DMS114 treated with DMSO at 0.1 percent for 48 hours (cell line): ENCODE results near the gene WDR93.
"Not testable (repeated sequence)": the region's sequence is repeated elsewhere in the genome, so short reads cannot be mapped to it uniquely, and the experiment has no call there.

Experiments used
- DNase-seq: peaks from one replicate; lab custom pipeline; 2025; ENCODE audit not compliant: unreplicated experiment; lab: John Stamatoyannopoulos, UW

Gene WDR93

DNA sequence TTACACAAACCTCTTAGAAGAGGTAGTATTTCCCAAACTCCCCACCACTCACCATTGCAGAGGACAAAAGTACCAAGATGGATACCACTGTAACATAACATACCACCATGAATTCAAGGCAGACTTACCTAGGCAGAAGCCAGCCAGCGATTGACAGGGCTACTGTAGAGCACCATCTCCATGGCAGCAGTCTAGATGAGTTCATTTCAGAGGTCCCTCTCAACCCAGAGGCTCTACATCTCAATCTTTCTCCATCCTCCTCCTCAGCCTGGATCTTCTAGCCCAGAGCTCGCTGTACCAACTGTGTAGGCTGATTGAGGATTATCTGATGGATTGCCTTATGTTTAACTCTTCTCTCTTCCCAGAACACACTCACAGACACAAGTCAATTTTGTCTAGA lies 9.5 kb upstream of the WDR93 start:
- no peak for DNase-seq

DNA sequence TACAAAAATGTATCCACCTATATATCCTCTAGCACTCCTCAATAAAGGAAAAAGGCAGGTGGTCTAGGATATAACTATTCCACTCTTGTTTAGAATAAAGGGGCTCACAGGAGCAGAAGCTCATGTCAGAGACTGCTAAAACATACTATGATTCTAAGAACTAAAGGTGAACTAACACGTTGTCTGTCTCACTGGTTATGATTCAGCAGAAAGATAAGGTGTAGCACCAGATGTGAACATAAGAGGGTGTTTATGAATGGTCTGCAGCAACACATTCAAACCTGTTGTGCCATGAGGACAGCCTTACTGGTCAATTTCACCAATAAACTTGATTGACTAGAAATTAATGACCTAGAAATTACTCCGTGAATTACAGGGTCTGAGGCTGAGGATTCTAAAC lies 4.6 kb upstream of the WDR93 start:
- no peak for DNase-seq

DNA sequence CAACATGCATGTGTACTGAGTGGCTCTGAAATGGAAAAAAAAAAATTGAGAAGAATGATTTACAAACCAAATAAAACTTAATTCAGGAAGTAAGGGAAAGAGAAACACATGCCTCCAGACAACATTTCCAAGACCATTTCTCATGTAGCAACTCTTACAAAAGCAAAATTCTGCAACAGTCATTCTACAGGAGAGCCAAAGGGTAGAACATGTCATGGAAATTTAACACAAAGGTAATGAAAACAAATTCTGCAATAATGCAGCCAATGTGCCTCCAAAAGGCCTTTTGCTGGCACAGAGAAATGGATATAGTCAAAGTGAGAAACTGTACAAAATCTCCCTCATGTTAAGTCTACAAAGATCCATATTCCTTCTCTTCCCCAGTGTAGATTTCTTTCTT lies 4.1 kb upstream of the WDR93 start:
- DNase-seq: no peak

DNA sequence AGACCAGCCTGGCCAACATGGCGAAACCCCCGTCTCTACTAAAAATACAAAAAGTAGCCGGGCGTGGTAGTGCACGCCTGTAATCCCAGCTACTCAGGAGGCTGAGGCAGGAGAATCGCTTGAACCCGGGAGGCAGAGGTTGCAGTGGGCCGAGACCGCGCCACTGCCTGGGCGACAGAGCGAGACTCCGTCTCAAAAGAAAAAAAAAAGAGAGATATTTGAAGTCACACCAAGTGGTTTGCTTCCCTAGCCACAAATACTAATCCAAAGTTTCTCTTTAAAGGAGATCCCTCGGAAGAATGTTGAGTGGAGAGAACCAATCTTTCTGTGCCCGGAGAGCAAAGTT lies 708 bp upstream of the WDR93 start:
- DNase-seq: not testable (repeated sequence)

DNA sequence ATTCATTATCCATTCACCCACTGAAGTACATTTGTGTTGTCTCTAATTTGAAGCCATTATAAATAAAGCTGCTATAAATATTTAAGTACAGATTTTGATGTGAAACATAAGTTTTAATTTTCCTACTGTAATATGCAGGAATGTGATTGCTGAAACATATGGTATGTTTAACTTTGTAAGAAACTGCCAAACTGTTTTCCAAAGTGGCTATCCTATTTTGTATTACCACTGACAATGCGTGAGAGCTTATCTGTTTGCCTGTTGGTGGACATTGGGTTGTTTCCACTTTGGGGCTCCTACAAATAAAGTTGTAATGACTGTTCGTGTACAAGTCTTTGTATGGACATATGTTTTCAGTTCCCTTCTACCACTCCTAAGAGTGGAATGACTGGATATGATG lies 2.5 kb downstream of the WDR93 start:
- DNase-seq: no peak

DNA sequence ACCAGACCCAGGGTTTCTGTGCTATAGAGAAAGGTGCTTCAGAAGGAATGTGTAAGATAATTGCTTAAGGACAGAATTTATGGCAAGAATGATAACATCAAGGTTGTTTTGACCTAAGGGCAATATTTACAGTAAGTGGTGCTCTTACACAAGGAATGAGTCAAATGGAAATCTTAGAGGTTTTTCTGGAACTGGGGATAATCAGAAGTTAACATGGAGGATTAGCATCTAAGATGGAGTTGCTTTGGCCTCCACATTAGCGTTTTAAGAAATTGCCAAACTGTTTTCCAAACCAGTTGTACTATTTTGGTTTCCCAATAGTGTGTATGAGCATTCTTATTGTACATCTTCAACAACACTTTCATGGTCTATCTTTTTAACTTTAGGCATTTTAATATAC lies 3.1 kb downstream of the WDR93 start:
- DNase-seq: no peak

DNA sequence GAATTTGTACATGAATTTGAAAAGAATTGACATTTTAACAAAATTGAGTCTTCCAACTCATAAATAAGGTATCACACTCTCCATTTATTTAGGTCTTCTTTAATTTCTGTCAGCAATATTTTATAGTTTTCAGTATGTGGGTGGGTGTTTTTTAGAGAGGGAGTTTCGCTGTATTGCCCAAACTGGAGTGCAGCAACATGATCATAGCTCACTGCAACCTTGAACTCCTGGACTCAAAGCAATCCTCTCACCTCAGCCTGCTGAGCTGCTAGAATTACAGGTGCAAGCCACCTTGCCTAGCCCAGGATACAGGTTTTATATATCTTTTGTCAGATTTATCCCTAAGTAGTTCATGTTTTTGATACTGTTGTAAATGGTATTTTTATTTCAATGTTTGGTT lies 4.6 kb downstream of the WDR93 start:
- DNase-seq: no peak

DNA sequence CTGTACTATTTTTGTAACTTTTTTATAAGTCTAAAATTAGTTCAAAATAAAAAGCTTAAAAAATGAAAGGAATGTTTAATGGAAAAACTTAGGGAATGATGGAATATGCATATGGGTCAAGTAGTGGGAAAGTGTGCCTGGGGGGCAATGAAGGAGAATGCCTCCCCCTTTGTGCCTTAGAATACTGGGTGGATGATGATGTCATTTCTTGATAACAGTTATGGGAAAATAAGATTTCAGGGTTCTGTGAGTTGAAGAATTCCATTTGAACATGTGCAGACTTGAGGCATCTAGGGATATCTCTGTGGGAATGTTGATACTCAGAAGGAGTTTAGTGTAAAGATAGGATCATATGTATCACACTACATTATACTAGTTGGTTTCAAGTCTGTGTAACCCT lies 13.8 kb downstream of the WDR93 start:
- DNase-seq: no peak

DNA sequence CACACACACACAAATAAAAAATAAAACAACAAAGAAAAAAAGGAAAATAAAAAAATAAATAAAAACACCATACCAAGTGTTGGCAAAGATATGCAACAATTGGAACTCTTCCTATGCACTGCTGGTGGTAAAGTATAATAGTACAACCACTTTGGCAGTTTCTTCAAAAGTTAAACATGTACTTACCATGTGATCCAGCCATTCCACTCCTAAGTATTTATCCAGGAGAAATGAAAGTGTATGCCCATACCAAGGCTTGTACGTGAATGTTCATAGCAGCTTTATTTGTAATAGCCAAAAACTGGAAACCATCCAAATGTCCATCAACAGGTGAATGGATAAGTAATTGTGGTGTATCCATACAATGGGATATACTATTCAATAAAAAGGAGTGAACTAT lies 17.0 kb downstream of the WDR93 start:
- DNase-seq: no peak

DNA sequence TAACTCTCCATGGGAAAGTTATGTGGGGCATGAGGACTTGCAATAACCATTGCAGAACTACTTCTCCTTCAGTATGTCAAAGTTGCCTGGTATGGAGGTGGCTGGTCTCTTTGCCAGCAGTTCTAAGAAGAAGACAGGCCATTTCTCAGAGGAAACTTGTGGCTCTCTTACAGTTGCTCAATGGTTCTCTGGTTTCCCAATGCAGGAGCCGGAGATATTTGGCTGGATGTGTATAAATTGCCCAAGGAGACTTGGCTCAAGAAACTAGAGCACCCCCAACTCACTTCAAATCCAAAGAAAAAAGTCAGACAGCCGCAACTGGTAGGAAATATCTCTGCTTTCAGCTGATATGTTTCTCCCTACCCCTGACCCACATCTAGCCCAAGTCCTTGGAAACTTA lies 24.2 kb downstream of the WDR93 start:
- no peak for DNase-seq

DNA sequence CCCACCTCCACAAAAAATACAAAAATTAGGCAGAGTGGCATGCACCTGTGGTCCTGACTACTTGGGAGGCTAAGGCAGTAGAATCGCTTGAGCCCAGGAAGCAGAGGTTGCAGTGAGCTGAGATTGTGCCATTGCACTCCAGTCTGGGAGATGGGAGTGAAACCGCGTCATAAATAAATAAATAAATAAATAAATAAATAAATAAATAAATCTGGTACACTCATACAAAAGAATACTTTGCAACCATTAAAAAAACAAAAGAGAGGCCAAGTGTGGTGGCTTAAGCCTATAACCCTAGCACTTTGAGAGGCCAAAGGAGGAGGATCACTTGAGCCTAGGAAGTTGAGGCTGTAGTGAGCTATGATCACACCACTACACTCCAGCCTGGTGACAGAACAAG lies 32.4 kb downstream of the WDR93 start:
- no peak for DNase-seq

DNA sequence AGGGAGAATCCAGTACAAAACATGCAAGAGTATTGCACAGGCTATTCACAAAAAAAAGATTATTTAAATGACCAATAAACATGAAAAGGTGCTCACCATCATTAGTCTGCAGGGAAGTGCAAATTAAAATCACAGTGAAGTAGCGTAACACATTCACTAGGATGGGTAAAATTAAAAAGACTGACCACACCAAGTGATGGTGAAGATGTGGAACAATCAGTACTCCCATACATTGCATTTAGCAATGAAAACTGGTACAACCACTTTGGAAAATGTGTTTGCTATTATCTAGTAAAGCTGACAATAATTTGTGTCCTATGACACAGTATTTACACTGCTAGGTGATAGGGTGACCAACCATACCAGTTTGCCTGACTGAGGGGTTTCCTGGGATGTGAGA lies 34.0 kb downstream of the WDR93 start:
- DNase-seq: no peak

DNA sequence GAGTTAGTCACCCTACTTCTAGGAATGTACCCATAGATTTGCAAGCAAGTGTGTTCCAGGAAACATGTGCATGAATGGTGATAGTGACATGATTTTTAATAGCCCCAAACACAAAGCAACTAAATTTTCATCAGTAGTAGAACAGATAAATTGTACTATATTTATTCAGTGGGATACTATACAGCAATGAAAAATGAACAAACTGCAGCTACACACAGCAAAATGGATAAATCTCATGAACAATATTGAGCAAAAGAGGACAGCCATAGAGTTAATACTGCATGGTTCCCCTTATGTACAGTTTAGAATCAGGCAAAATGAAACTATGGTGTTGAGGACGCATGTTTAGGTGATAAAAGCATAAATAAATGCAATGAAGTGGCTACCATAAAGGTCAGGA lies 34.5 kb downstream of the WDR93 start:
- no peak for DNase-seq

DNA sequence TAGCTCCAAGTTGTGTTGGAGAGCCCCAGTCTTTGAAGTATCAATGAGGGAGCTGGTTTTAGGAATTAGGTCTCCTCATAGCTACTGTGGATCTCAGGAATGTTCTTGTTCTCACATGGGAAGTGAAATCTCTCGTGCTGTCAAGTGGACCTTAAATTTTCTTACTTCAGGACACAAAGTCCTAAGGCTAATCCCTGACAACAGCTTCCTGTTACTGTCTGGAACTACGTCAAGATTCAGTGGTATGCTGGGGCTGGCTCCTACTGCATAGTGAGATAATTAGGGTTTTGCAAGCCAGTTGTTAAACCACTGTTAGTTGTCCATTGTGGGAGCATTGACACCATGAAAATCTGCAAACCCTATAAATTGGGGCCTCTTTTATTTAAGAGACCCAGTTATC lies 37.6 kb downstream of the WDR93 start:
- no peak for DNase-seq

DNA sequence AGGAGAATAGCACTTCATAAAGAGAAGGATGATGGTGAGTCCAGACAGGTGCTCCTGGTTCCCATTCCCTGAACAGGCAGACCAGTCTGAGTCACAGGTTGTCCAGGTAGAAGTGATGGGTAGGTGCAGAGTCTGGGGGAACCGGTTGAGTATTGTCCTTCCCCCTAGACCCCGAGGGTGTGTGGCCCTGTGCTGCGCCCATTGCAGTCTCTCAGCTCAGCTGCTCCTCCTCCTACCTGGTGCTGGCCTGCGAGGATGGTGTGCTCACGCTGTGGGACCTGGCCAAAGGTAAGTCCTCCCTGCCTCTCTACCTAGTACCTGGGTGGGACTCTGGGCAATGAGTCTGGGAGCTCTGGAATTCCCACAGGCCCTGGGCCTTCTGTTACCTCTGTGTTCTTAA lies 40.7 kb downstream of the WDR93 start:
- no peak for DNase-seq

DNA sequence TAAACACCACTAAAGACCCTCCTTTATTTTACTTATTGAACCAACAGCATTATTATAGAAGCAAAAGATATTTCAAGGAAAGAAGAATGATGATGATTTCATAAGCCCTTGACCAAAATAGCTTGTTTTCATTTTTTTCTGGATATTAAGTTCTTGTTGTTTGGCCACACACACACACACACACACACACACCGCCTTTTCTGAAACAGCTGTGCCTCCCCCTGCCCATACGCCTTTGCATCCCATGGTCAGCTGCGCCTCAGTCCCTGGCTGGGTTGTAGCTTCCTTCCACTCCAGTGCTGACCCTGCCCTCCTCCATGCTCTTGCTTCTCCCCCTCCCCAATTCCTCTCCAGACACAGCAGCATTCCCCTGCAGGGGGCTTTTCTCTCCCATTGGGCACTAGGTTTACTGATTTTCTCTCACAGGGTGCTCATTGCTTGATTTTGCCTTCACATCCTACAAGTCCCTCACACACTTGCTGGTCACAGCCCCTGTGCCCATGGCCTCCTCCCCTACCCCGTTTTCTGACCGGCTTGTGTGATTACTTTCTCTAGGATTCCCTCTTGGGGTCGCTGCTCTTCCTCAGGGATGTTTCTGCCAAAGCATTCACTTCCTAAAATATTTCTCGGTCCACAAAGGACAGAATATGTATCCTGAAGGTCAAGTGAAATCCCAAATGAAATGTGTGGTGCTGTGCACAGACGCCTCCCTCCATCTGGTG lies 42.0 kb downstream of the WDR93 start:
- no peak for DNase-seq

DNA sequence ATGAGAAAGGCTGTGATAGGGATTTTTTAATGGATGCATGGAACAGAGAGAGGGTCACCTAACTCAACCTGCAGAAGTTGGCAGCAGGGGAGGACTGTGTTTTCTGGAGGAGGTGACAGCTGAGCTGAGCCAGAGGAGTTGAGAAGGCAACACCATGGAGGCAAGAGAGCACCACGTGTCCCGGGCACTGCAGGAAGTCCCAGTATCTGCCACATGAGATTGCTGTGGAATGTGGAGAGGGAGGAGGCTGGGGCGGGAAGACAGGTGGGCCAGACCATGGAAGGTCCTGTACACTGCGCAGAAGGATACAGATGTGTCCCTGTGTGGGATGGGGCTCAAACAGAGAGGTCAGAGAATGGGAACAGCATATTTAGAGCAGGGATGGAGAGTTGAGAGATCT lies 45.2 kb downstream of the WDR93 start:
- DNase-seq: no peak

DNA sequence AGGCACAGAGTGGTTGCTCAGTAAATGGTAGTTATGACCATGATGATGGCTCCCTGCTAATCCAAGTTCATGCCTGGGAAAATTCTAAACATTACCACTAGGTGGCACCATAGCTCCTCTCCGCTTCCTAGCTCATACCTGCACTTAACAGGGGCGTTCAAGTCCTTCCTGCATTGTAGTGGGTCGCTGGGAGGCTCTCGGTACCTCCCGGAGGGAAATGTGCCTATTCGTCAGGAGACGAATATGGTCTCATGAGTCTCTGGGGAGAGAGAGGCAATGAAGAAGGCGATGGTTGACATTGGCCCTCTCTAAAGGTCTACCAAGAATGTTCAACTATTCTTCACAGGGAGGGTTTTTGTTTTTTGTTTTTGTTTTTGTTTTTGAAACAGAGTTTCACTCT lies 49.5 kb downstream of the WDR93 start:
- peak; percentile 77 for DNase-seq

DNA sequence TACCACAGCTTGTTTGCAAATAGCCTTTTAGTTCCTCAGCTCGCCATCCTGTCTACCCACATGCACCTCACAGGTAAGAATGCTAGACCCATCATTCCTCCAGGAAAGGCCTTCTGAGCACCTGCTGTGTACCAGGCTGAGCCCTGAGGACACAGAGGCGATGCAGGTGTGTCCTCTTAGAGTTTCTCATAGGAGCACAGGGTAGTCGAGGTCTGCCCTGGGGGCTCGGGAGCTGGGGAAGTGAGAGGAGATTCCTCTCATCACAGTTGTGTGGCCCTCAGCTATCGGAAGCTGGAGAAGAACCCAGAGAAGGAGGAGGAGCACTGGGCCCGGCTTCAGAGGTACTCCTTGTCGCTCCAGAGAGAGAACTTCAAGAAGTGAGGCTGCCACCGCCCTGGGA lies 52.4 kb downstream of the WDR93 start:
- no peak for DNase-seq

DNA sequence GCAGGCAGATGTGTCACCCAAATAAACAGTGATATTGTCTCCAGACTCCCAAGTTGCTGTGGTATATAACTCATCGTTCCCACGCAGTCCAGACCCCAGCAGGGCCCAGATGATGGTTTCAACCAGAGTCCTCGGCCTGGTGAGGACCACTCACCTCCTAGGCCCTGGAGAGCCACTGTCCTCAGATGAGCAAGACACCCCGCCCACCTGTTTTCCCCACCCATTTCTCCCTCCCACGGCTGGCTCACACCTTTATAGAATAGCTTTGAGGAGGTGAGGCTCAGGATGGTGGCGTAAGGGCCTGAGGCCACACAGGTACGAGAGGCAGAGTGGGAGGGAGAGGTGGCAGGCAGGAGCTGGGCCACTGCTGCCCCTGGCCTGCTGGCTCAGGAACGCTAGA lies 53.0 kb downstream of the WDR93 start:
- no peak for DNase-seq

DNA sequence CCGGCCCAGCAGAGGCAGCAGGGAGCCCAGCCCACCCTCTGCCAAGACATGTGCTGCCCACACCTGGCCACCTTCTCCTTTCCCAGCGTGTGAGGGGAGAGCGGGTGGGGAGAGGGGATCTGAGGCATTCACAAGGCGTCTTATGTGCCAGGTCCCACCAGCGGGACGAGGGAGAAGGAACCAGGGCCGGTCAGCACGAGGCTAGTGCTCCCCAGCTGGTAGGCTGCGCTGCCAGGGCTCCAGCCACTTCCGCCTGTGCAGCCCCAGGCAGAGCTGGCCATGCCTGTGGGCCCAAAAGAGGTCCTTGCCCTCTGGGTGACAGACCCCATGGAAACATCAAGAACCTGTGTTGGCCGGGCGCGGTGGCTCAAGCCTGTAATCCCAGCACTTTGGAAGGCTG lies 54.5 kb downstream of the WDR93 start:
- DNase-seq: no peak

DNA sequence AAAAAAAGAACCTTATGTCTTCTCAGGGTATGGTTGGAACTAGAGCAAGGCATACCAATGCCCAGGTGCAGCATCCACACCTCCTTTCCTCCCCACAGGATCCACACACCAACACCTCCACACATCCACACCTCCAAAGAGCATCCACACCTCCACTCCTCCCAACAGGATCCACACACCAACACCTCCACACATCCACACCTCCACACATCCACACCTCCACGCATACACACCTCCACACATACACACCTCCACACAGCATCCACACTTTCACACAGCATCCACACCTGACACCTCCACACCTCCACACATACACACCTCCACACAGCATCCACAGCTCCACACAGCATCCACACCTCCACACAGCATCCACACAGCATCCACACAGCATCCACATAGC lies 55.2 kb downstream of the WDR93 start:
- no peak for DNase-seq

DNA sequence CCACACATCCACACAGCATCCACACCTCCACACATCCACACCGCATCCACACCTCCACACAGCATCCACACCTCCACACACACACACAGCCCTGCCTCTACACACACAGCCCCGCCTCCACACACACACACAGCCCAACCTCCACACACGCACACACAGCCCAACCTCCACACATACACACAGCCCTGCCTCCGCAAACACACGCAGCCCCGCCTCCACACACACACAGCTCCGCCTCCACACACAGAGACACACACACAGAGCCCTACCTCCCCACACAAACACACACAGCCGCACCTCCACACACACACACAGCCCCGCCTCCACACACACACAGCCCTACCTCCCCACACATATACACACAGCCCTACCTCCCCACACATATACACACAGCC lies 55.8 kb downstream of the WDR93 start:
- no peak for DNase-seq
